ENCODE results near the gene DNAJC4. TPM values are rescaled to one million over a fixed set of nuclear protein-coding genes. Genes with fewer than 3 reads are reported as not detected.

The DNAJC4 gene
- total and polyA plus RNA-seq, 2 of the 8 experiments (the other 6 are each of a cell fraction or from before 2014, with no cell fraction given) = 14.6 to 31.0 TPM

DNA sequence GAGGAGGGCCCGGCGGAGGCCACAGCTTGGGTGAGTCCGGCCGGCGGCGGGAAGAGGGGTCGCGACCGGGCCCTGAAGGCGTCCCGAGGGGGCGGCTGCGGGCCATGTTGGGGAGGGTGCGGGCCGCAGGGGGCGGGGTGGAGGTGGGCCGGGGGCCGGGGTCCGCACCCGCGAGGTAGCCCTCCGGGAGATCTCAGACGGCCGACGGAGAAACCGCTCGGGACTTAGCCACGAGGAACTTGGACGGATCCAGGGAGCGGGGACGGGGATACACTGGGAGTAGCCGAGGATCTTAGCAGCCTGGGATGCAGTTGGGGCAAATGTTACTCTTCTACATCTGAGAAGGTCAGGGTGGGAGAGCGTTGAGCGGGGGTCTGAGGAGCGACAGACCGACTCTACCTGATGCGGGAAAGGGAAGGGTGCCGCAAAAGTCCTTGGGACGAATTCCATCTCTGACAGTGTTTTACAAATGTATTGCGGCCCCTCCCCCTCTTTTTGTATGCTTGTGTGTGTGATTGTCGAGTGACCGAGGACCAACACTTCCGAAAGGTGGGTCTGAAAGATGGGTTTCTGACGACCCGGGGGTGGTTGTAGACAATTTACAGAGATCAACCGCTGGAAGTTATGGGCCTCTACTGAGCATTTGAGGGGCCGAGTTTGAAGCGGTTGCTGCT is 43.7 kb upstream of the DNAJC4 start:
- H3K4me1 ChIP-seq (replicated peaks in 1 of 4; ENCODE audit: control insufficient read depth in 3 of 4, insufficient read depth in 4 of 4, low read length in 3 of 4) = peaks cover 0 to 6% (median 4%) of the 10 kb centered on the region in 4 experiments; a peak in 6 of 7 replicates
- peaks cover 12 to 23% of the 10 kb centered on the region in 2 experiments for H3K79me2 ChIP-seq (ENCODE audit: control insufficient read depth in 1 of 2, insufficient read depth in 2 of 2, low read length in 2 of 2)
- no peak overlapping the region for H3K4me3 ChIP-seq (ENCODE audit: extremely low read depth in 1 of 4, insufficient read depth in 2 of 4, low read depth in 3 of 4, low read length in 4 of 4)
- WGBS, 2 experiments (ENCODE audit: extremely low coverage in 1 of 2, insufficient coverage in 1 of 2, insufficient read length in 1 of 2, insufficient replicate concordance in 2 of 2, low coverage in 1 of 2, low lambda C conversion rate in 2 of 2, missing lambda C conversion rate in 1 of 2) = 11% methylated on average over 14 of the region's 48 CpGs; no CpG with 5 or more reads in 1 of the 2 experiments
- H4K5ac ChIP-seq (ENCODE audit: insufficient read length, low read depth, low read length) = no peak overlapping the region
- peak overlapping the region in 2 of 4 experiments; percentile 61 to 89; a peak in 4 of 7 replicates for H3K9ac ChIP-seq (replicated peaks in 1 of 4; ENCODE audit: extremely low read depth in 1 of 4, low read depth in 3 of 4, low read length in 3 of 4)
- H3K23me2 ChIP-seq (ENCODE audit: low read depth, low read length) = peaks cover 9% of the 10 kb centered on the region
- H3K18ac ChIP-seq (ENCODE audit: extremely low read depth, low read length) = no peak overlapping the region
- H2BK5ac ChIP-seq (ENCODE audit: low read depth, low read length) = no peak overlapping the region
- H3K4me2 ChIP-seq (ENCODE audit: insufficient read depth in 1 of 2, low read depth in 2 of 2, low read length in 2 of 2) = no peak overlapping the region
- peaks cover 0 to 10% (median 0%) of the 10 kb centered on the region in 4 experiments; a peak in 4 of 8 replicates for H3K36me3 ChIP-seq (ENCODE audit: control insufficient read depth in 2 of 4, insufficient read depth in 4 of 4, low read length in 3 of 4)
- no peak overlapping the region; the same call in 1 of the 2 replicates for H3K27ac ChIP-seq (ENCODE audit: low read depth, low read length)
- H4K20me1 ChIP-seq (replicated peaks in 1 of 2; ENCODE audit: control insufficient read depth in 1 of 2, insufficient read depth in 2 of 2, low read length in 2 of 2) = peaks cover 9 to 22% of the 10 kb centered on the region in 2 experiments
- H3K79me1 ChIP-seq (ENCODE audit: low read depth, low read length) = peaks cover 2% of the 10 kb centered on the region; the same call in 1 of the 2 replicates
- H2BK15ac ChIP-seq (ENCODE audit: low read length) = no peak overlapping the region
- ChIA-PET CTCF (ENCODE audit: partially characterized antibody) (interaction anchor here (1.2 to 2.3 kb wide), 6 partner anchors 9 to 187 kb away, joined by 3 to 8 read pairs (median 6); partner anchors contain the start of gene PLCB3), POLR2A (ENCODE audit: partially characterized antibody) (interaction anchor here (0.8 to 12.4 kb wide), 21 partner anchors 10 to 1332 kb away, joined by 3 to 186 read pairs (median 4); partner anchors contain the start of genes FERMT3, FKBP2, NUDT22 and PLCB3)
- TF ChIP-seq SAP30 (IDR thresholded peaks at IDR 0.05; ENCODE audit: insufficient read depth, insufficient replicate concordance, low read length) = peak; percentile 61
- no peak for TF ChIP-seq HDAC6 (IDR thresholded peaks at IDR 0.05; ENCODE audit: low read depth, low read length)
- TF ChIP-seq TCF12 (IDR thresholded peaks at IDR 0.05; ENCODE audit: low read depth, low read length) = no peak
- no peak for TF ChIP-seq PHF8 (conservative IDR thresholded peaks at IDR 0.05; ENCODE audit: low read depth, low read length)
- TF ChIP-seq TAF1 (IDR thresholded peaks at IDR 0.05; ENCODE audit: low read depth, low read length) = no peak
- H3K56ac ChIP-seq (replicated peaks; ENCODE audit: insufficient read length, low read depth, low read length) = peak overlapping the region; percentile 63
- no peak overlapping the region for H4K91ac ChIP-seq (replicated peaks; ENCODE audit: insufficient read length, low read length)
- H3K9me3 ChIP-seq (ENCODE audit: insufficient read depth in 2 of 2, low read depth in 1 of 2, low read length in 1 of 2) = no peaks in the 10 kb centered on the region
- H3K14ac ChIP-seq (ENCODE audit: insufficient read length) = no peak overlapping the region
- no peak overlapping the region; the same call in 1 of the 2 replicates for H4K8ac ChIP-seq (ENCODE audit: extremely low read depth, insufficient read depth, low read length)
- no peak overlapping the region for H2BK20ac ChIP-seq (ENCODE audit: low read length)
- FAIRE-seq (no peak), DNase-seq (ENCODE audit: low read depth in 1 of 2, low spot score in 2 of 2) (no peak)
- no peak overlapping the region for H2BK120ac ChIP-seq (replicated peaks; ENCODE audit: low read depth, low read length)
- H3K4ac ChIP-seq (replicated peaks; ENCODE audit: insufficient read length, low read depth, low read length) = peak overlapping the region; percentile 44
- no peak overlapping the region for H3K23ac ChIP-seq (ENCODE audit: insufficient read length)
- H2BK12ac ChIP-seq (ENCODE audit: low read depth, low read length) = no peak overlapping the region
- H2AFZ ChIP-seq (ENCODE audit: low read length) = no peak overlapping the region
- no peak overlapping the region for H2AK5ac ChIP-seq (ENCODE audit: low read depth, low read length)
- H3K27me3 ChIP-seq (replicated peaks in 1 of 4; ENCODE audit: control insufficient read depth in 3 of 4, extremely low read depth in 1 of 4, insufficient read depth in 3 of 4, low read length in 3 of 4) = no peaks in the 10 kb centered on the region

Data from H1 (cell line).